ENCODE results near the gene FBXL7.

The FBXL7 gene

GRCh38 chr5:15948190-15948589 lies 448.2 kb downstream of the FBXL7 start:
- DNase-seq (ENCODE audit: low spot score) = no peak

DNA sequence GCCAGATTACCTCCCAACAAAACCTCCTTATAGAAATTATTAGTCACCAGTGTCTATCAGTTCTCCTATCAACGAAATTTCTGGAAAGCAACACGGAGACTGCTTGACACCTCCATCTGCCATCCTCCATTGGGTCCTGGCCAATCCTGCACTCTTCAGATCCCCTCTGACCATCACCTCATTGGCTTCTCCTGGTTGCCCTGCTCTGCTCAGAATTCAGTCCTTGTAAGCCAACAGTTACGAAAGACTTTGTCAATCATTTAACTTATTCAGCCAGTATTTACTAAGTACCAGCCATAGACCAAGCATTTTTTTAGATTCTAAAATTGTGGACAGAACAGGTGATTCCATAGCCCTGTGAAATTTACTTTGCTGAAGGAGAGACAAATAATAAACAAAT lies 451.1 kb downstream of the FBXL7 start:
- DNase-seq (ENCODE audit: low spot score) = no peak

DNA sequence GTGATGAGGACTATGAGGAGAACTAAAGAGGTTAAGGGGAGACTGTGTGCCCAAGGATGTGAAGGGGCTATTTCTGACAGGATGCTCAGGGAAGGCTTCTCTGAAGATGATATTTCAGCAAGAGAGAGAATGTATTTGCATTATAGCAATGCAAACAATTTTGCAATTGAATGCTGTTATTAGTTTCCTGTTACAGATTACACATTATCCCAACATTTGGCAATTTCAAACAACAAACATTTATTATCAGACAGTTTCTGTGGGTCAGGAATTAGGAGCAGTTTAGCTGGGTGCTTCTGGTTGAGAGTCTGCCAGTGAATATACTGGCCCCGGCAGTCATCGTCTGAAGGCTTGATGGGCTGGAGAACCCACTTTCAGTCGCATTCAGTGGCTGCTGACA lies 451.6 kb downstream of the FBXL7 start:
- no peak for DNase-seq (ENCODE audit: low spot score)

GRCh38 chr5:15956622-15957021 lies 456.6 kb downstream of the FBXL7 start:
- no peak for DNase-seq (ENCODE audit: low spot score)

GRCh38 chr5:15957124-15957523 lies 457.1 kb downstream of the FBXL7 start:
- no peak for DNase-seq (ENCODE audit: low spot score)

- no peak for DNase-seq (ENCODE audit: low spot score)
These were observed 459.6 kb downstream of the FBXL7 start for GRCh38 chr5:15959370-15960164.

DNA sequence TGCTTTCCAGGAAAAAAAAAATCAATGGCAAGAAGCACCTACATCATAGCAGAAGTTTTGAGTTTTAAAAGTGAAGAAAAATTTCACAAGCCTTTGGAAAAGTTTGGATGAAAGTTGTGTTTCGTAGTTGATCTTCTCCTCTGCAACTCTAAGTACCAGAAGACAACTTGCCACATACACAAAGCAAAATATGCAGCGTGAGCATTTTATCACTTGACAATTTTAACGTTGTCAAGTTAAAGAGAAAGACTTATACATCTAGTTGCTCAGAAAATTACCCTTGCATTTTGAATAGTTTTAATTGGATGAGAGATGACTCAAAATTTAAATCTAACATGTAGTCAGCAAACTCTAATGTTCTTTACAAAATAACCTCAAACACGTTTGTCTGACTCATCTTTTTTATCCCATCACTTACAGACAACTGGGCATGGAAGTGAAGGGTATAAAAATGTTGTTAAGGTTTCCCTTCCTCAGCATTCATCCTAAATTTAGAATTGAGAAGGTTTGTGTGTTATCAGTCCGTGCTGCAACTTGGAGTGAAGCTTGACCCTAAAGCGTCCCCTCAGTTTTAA lies 466.2 kb downstream of the FBXL7 start:
- no peak for DNase-seq (ENCODE audit: low spot score)

- no peak for DNase-seq (ENCODE audit: low spot score)
These were observed 466.7 kb downstream of the FBXL7 start for GRCh38 chr5:15966651-15967050.

- DNase-seq (ENCODE audit: low spot score) = no peak
These were observed 469.0 kb downstream of the FBXL7 start for GRCh38 chr5:15968993-15969392.

DNA sequence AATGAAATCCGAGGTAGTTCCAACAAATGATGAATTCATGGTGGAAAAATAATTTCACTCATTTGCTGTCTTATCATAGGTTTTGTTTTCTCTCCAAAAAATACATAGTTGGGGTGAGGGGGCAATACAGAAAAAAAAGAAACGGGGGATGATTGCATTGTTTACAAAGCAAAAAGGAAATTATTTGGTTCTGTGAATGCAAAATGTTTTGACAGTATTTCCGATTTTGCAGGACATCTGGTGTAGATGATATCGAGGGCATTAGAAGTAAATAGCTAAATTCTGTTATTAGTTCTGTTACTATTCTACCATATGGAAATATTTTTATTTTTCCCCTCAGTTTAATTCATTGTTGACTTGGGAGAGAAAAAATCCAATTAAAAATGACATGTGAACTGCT lies 477.9 kb downstream of the FBXL7 start:
- DNase-seq (ENCODE audit: low spot score) = no peak

GRCh38 chr5:15980835-15981234 lies 480.9 kb downstream of the FBXL7 start:
- DNase-seq (ENCODE audit: low spot score) = no peak

DNA sequence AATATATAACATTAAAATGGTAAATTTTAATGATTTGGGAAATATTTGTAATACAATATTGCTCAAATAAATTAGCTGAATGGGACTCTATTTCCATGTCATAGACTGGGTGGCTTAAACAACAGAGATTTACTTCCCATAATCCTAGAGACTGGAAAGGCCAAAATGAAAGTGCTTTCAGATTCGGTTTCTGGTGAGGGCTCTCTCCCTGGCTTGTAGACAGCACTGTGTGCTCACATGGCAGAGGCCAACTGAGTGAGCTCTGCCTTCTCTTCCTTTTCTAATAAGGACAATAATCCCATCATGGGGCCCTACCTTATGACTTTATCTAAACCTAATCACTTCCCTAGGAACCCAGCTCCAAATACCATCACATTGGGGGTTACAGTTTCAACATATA lies 483.4 kb downstream of the FBXL7 start:
- no peak for DNase-seq (ENCODE audit: low spot score)
